ENCODE data around the gene DBH.

DNA sequence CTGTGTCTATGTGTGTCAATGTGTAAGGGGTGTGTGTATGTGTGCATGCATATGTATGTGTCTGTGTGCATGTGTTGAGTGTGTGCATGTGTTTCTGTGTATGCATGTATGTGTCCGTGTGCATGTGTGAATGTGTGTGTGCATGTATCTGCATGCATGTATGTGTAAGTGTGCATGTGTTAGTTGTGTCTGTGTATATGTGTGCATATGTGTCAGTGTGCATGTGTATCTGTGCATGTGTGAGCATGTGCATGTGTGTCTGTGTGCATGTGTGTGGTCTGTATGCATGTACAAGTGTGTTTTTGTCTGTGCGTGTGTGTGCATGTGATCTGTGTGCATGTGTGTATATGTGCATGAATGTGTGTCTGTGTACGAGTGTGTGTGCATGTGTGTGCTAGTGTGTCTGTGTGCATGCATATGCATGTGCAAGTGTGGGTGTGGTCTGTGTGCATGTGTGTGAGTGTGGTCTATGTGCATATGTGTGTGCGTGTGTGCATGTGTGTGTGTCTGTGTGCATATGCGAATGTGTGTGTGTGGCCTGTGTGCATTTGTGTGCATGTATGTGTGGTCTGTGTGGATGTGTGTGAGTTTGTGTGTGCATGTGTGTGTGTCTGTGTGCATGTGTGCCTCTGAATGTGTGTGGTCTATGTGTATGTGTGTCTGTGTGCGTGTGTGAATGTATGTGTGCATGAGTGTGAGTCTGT lies 36.5 kb upstream of the DBH start:
- TF ChIP-seq POLR2AphosphoS5 (IDR thresholded peaks at IDR 0.05; ENCODE audit: low read depth, low read length) = no peak
- TF ChIP-seq, protein P1, sequence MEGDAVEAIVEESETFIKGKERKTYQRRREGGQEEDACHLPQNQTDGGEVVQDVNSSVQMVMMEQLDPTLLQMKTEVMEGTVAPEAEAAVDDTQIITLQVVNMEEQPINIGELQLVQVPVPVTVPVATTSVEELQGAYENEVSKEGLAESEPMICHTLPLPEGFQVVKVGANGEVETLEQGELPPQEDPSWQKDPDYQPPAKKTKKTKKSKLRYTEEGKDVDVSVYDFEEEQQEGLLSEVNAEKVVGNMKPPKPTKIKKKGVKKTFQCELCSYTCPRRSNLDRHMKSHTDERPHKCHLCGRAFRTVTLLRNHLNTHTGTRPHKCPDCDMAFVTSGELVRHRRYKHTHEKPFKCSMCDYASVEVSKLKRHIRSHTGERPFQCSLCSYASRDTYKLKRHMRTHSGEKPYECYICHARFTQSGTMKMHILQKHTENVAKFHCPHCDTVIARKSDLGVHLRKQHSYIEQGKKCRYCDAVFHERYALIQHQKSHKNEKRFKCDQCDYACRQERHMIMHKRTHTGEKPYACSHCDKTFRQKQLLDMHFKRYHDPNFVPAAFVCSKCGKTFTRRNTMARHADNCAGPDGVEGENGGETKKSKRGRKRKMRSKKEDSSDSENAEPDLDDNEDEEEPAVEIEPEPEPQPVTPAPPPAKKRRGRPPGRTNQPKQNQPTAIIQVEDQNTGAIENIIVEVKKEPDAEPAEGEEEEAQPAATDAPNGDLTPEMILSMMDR (IDR thresholded peaks at IDR 0.05 in 2 of 3, conservative IDR thresholded peaks at IDR 0.05 in 1 of 3; ENCODE audit: borderline replicate concordance in 1 of 3, insufficient read depth in 1 of 3, low read depth in 2 of 3, low read length in 2 of 3) = no peak
- TF ChIP-seq, protein P2, sequence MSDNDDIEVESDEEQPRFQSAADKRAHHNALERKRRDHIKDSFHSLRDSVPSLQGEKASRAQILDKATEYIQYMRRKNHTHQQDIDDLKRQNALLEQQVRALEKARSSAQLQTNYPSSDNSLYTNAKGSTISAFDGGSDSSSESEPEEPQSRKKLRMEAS (IDR thresholded peaks at IDR 0.05) = no peak
- TF ChIP-seq POLR2A (IDR thresholded peaks at IDR 0.05; ENCODE audit: borderline replicate concordance, extremely low read depth, insufficient read depth, insufficient read length) = no peak
- TF ChIP-seq EZH2phosphoT487 (IDR thresholded peaks at IDR 0.05; ENCODE audit: borderline replicate concordance) = no peak
- no peak for TF ChIP-seq FOSL1 (IDR thresholded peaks at IDR 0.05; ENCODE audit: low read depth)
- TF ChIP-seq, protein P3, sequence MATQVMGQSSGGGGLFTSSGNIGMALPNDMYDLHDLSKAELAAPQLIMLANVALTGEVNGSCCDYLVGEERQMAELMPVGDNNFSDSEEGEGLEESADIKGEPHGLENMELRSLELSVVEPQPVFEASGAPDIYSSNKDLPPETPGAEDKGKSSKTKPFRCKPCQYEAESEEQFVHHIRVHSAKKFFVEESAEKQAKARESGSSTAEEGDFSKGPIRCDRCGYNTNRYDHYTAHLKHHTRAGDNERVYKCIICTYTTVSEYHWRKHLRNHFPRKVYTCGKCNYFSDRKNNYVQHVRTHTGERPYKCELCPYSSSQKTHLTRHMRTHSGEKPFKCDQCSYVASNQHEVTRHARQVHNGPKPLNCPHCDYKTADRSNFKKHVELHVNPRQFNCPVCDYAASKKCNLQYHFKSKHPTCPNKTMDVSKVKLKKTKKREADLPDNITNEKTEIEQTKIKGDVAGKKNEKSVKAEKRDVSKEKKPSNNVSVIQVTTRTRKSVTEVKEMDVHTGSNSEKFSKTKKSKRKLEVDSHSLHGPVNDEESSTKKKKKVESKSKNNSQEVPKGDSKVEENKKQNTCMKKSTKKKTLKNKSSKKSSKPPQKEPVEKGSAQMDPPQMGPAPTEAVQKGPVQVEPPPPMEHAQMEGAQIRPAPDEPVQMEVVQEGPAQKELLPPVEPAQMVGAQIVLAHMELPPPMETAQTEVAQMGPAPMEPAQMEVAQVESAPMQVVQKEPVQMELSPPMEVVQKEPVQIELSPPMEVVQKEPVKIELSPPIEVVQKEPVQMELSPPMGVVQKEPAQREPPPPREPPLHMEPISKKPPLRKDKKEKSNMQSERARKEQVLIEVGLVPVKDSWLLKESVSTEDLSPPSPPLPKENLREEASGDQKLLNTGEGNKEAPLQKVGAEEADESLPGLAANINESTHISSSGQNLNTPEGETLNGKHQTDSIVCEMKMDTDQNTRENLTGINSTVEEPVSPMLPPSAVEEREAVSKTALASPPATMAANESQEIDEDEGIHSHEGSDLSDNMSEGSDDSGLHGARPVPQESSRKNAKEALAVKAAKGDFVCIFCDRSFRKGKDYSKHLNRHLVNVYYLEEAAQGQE (IDR thresholded peaks at IDR 0.05; ENCODE audit: low read depth) = no peak
- TF ChIP-seq, protein P4, sequence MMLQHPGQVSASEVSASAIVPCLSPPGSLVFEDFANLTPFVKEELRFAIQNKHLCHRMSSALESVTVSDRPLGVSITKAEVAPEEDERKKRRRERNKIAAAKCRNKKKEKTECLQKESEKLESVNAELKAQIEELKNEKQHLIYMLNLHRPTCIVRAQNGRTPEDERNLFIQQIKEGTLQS (IDR thresholded peaks at IDR 0.05) = no peak
